Vagina (tissue), 2 donors: ENCODE measurements around the gene GALNT7. TPM values are rescaled to one million over a fixed set of nuclear protein-coding genes. Genes with fewer than 3 reads are reported as not detected.

Experiments
- DNase-seq, 2 donors: peaks; one replicate each; pipeline ENCODE4 v3.0.0-alpha.2; 2017; ENCODE audit errors: extremely low spot score in 2 of 2
- H3K27ac ChIP-seq: fragments of 200-600 bp; sonication (generic); one replicate; pipeline ENCODE4 v1.5.1; 2019
- H3K27me3 ChIP-seq: fragments of 200-600 bp; sonication (generic); one replicate; pipeline ENCODE4 v1.5.1; 2019
- H3K36me3 ChIP-seq, 2 donors: fragments of 200-600 bp; sonication (generic); one replicate each; pipeline ENCODE4 v1.5.1; 2017 to 2019
- H3K4me1 ChIP-seq: fragments of 200-600 bp; sonication (generic); one replicate; pipeline ENCODE4 v1.5.1; 2019
- H3K4me3 ChIP-seq, 2 donors: fragments of 200-600 bp; sonication (generic); 1 replicate in 1 of 2; 2 replicates in 1 of 2; pipeline ENCODE4 v1.5.1; 2016 to 2019
- H3K9me3 ChIP-seq: fragments of 200-600 bp; sonication (generic); one replicate; pipeline ENCODE4 v1.5.1; 2019
- CTCF ChIP-seq, 3 experiments: fragments of 450-650 bp in 2 of 3; fragments of 200-600 bp in 1 of 3; sonication (generic) in 1 of 3; IDR thresholded peaks; one replicate each; pipeline ENCODE4 v1.5.1; 2017 to 2019; ENCODE audit warnings: antibody characterized with exemption in 3 of 3, mild to moderate bottlenecking in 2 of 3, moderate library complexity in 2 of 3
- POLR2A ChIP-seq, 2 donors: fragments of 450-650 bp; IDR thresholded peaks; one replicate each; pipeline ENCODE4 v1.6.1; 2017; ENCODE audit warnings: antibody characterized with exemption in 2 of 2, mild to moderate bottlenecking in 2 of 2, moderate library complexity in 2 of 2
- POLR2AphosphoS5 ChIP-seq, 2 donors: sonication (generic); formaldehyde crosslinking; IDR thresholded peaks; one replicate each; pipeline ENCODE4 v1.9.0; 2017; ENCODE audit warnings: antibody characterized with exemption in 2 of 2, mild to moderate bottlenecking in 2 of 2, low read depth in 1 of 2; ENCODE audit not compliant: insufficient read depth in 1 of 2
- intact Hi-C: fragments of 100-400 bp; cut with DNase I; formaldehyde crosslinking; loops from one replicate; pipeline ENCODE4 v1.15.1; 2023
- total RNA-seq: library from RNA; depleted of rRNA; stranded (reverse); fragments of >200 nt; gene quantifications from one replicate; pipeline ENCODE4 v1.2.3, GENCODE V29; 2016

The GALNT7 gene
- total RNA-seq, 1 donor from 2014 or later, result 9.1 TPM

GRCh38 chr4:173357939-173358338 lies 189.3 kb downstream of the GALNT7 start:
- no peak for TF ChIP-seq POLR2A (IDR thresholded peaks at IDR 0.05)
- TF ChIP-seq CTCF (IDR thresholded peaks at IDR 0.05), result no peak
- no peak for TF ChIP-seq POLR2AphosphoS5 (IDR thresholded peaks at IDR 0.05; ENCODE audit: insufficient read depth in 1 of 2, low read depth in 1 of 2)
- no peak overlapping the region for H3K27ac ChIP-seq
- no peaks in the 10 kb centered on the region for H3K36me3 ChIP-seq
- H3K4me3 ChIP-seq, result no peak overlapping the region
- H3K4me1 ChIP-seq, result no peaks in the 10 kb centered on the region
- no peaks in the 10 kb centered on the region for H3K9me3 ChIP-seq
- H3K27me3 ChIP-seq, result no peaks in the 10 kb centered on the region
- intact Hi-C loops, result no loop called here
- DNase-seq, result no peak

- Histone ChIP-seq H3K27me3 (no peaks in the 10 kb centered on the region), H3K4me3 (no peak overlapping the region), H3K36me3 (no peaks in the 10 kb centered on the region), H3K9me3 (no peaks in the 10 kb centered on the region), H3K27ac (no peak overlapping the region), H3K4me1 (no peaks in the 10 kb centered on the region)
- no peak for DNase-seq
- intact Hi-C loops, result no loop called here
- no peak for TF ChIP-seq CTCF (IDR thresholded peaks at IDR 0.05)
- TF ChIP-seq POLR2AphosphoS5 (IDR thresholded peaks at IDR 0.05; ENCODE audit: insufficient read depth in 1 of 2, low read depth in 1 of 2), result no peak
- no peak for TF ChIP-seq POLR2A (IDR thresholded peaks at IDR 0.05)
Measured at GRCh38 chr4:173360587-173361221, 192.1 kb downstream of the GALNT7 start.

DNA sequence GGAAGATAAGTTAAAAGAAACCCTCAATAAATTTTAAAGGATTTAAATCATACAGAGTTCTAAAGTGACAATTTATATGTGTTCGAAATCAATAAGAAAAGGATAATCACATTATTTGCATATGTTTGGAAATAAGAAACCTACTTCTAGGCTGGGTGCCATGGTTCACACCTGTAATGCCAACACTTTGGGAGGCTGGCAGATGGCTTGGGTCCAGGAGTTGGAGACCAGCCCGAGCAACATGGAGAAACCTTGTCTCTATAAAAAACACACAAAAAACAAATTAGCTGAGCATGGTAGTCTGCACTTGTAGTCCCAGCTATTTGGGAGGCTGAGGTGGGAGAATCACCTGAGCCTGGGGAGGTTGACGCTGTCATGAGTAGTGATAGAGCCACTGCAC lies 194.1 kb downstream of the GALNT7 start:
- DNase-seq, result no peak
- H3K4me1 ChIP-seq, result peaks cover 7% of the 10 kb centered on the region
- no peaks in the 10 kb centered on the region for H3K27me3 ChIP-seq
- H3K27ac ChIP-seq, result no peak overlapping the region
- H3K36me3 ChIP-seq, result no peaks in the 10 kb centered on the region
- no peak for TF ChIP-seq POLR2AphosphoS5 (IDR thresholded peaks at IDR 0.05; ENCODE audit: insufficient read depth in 1 of 2, low read depth in 1 of 2)
- TF ChIP-seq POLR2A (IDR thresholded peaks at IDR 0.05), result no peak
- no peak for TF ChIP-seq CTCF (IDR thresholded peaks at IDR 0.05)
- intact Hi-C loops, result no loop called here
- no peaks in the 10 kb centered on the region for H3K9me3 ChIP-seq
- no peak overlapping the region for H3K4me3 ChIP-seq

DNA sequence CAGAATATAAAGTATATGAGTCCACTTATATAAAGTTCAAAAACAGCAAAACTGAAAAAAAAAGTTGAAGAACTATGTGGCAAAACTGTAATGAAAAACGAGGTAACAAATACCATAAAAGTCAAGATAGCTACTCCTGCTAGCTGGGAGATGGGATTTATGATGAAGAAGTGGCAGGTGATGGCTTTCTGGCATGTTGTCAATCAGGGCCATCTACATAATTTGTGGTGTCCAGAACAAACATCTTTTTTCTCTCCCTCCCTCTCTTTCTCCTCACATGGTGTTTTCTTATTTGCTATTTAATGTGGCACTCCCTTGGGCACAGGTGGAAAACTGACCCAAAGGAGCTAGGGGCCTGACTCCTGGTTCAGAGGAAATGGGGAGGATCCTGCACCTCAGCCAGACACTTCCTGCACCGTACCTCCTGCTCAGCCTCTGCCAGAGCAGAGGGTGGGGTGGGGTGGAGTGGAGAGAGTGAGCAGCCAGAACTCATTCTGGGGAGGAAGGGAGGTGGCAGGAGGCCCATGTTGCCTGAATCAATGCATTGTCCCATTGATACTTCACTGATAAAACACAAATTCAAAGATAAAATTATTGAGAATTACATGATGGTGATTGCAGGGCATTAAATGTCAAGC lies 196.9 kb downstream of the GALNT7 start:
- Histone ChIP-seq H3K4me1 (peaks cover 22% of the 10 kb centered on the region), H3K27me3 (no peaks in the 10 kb centered on the region), H3K9me3 (no peaks in the 10 kb centered on the region), H3K4me3 (no peak overlapping the region), H3K36me3 (no peaks in the 10 kb centered on the region), H3K27ac (no peak overlapping the region)
- TF ChIP-seq POLR2AphosphoS5 (IDR thresholded peaks at IDR 0.05; ENCODE audit: insufficient read depth in 1 of 2, low read depth in 1 of 2), result no peak
- TF ChIP-seq POLR2A (IDR thresholded peaks at IDR 0.05), result no peak
- DNase-seq, result no peak
- intact Hi-C loops, result no loop called here

DNA sequence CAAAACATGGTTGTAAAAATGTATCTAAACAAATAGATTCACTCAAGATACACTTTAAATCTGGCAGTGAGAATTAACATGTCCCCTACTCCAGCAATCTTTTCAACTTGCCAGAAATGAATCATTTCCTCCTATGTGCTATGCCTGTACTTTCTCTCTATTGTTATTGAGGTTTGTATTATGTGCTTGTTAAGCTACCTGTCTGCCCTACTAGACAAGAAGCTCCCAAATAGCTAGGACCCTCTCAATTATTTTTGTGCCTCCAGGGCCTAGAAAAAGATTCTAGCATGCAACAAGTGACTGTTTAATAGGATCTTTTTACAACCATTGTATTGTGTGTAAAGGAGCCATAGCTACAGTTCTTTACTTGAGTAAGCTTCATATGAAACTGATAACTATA lies 198.7 kb downstream of the GALNT7 start:
- peaks cover 22% of the 10 kb centered on the region for H3K4me1 ChIP-seq
- H3K27me3 ChIP-seq, result no peaks in the 10 kb centered on the region
- H3K36me3 ChIP-seq, result no peaks in the 10 kb centered on the region
- DNase-seq, result no peak
- TF ChIP-seq CTCF (IDR thresholded peaks at IDR 0.05) (no peak), POLR2A (IDR thresholded peaks at IDR 0.05) (no peak), POLR2AphosphoS5 (IDR thresholded peaks at IDR 0.05; ENCODE audit: insufficient read depth in 1 of 2, low read depth in 1 of 2) (no peak)
- H3K27ac ChIP-seq, result no peak overlapping the region
- no peak overlapping the region for H3K4me3 ChIP-seq
- intact Hi-C loops, result no loop called here
- H3K9me3 ChIP-seq, result no peaks in the 10 kb centered on the region
